ENCODE results near the gene SYPL2.
A peak's percentile ranks its signal among the peaks of the same experiment; 100 is the strongest.

DNA sequence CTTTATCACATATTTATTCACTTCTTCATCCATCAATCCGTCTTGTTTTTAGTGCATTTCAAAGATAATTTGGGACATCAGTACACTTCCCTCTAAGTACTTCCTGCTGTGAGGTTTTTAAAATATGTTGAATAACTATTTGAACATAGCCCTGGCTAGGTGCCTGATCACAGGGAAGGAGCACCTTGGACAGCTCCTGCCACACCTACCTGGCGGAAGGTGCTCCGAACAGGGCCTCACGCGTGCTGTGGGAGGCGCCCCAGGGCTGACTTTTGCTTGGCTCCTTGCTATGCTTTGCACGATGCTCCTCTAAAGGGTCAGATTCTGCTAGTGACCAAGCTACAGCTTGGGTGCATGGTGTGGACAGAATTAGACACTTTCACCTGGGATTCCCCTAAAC is 12.5 kb downstream of the SYPL2 start:
- TF ChIP-seq EP300 (IDR thresholded peaks at IDR 0.05) (no peak), POLR2A (IDR thresholded peaks at IDR 0.05; ENCODE audit: low read length) (no peak), CBX8 (IDR thresholded peaks at IDR 0.05) (no peak), BHLHE40 (IDR thresholded peaks at IDR 0.05; ENCODE audit: low read depth, low read length) (no peak), REST (IDR thresholded peaks at IDR 0.05) (peak; percentile 79)
- TF ChIP-seq, protein P1, sequence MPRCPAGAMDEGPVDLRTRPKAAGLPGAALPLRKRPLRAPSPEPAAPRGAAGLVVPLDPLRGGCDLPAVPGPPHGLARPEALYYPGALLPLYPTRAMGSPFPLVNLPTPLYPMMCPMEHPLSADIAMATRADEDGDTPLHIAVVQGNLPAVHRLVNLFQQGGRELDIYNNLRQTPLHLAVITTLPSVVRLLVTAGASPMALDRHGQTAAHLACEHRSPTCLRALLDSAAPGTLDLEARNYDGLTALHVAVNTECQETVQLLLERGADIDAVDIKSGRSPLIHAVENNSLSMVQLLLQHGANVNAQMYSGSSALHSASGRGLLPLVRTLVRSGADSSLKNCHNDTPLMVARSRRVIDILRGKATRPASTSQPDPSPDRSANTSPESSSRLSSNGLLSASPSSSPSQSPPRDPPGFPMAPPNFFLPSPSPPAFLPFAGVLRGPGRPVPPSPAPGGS (IDR thresholded peaks at IDR 0.05) = no peak
- TF ChIP-seq, protein P2, sequence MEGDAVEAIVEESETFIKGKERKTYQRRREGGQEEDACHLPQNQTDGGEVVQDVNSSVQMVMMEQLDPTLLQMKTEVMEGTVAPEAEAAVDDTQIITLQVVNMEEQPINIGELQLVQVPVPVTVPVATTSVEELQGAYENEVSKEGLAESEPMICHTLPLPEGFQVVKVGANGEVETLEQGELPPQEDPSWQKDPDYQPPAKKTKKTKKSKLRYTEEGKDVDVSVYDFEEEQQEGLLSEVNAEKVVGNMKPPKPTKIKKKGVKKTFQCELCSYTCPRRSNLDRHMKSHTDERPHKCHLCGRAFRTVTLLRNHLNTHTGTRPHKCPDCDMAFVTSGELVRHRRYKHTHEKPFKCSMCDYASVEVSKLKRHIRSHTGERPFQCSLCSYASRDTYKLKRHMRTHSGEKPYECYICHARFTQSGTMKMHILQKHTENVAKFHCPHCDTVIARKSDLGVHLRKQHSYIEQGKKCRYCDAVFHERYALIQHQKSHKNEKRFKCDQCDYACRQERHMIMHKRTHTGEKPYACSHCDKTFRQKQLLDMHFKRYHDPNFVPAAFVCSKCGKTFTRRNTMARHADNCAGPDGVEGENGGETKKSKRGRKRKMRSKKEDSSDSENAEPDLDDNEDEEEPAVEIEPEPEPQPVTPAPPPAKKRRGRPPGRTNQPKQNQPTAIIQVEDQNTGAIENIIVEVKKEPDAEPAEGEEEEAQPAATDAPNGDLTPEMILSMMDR (IDR thresholded peaks at IDR 0.05) = no peak
